ENCODE data around the gene NOXA1. TPM values are rescaled to one million over a fixed set of nuclear protein-coding genes. Genes with fewer than 3 reads are reported as not detected.
"Not testable (repeated sequence)": the region's sequence is repeated elsewhere in the genome, so short reads cannot be mapped to it uniquely, and the experiment has no call there.

The NOXA1 gene
- total RNA-seq, 3 donors from 2014 or later: 0.34 to 0.82 (median 0.46) TPM

DNA sequence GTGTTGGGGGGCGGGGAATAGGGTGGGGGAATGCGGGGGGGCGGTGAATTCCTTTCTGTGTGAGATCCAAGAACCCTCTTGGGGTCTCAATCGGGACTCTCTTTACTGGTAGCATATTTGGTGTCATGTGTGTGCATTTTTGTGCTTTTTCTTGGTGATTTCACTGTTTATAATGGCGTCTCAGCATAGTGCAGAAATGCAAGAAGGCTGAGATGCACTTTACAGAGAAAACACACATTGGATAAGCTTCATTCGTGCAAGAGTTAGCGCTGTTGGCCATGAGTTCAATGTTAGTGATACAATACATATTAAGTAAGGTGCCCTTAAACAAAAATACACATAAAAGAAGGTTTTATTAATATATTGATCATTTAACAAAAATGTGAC, 18.7 kb downstream of the NOXA1 start:
- Mint-ChIP-seq H3K4me1 (ENCODE audit: low read depth) (peaks cover 13% of the 10 kb centered on the region), H3K4me3 (peak overlapping the region; percentile 59), H3K27me3 (ENCODE audit: low read depth) (peaks cover 16% of the 10 kb centered on the region), H3K9me3 (no peaks in the 10 kb centered on the region), H3K36me3 (ENCODE audit: insufficient read depth) (no peaks in the 10 kb centered on the region)
- DNase-seq: no peak
- no peak for ATAC-seq

DNA sequence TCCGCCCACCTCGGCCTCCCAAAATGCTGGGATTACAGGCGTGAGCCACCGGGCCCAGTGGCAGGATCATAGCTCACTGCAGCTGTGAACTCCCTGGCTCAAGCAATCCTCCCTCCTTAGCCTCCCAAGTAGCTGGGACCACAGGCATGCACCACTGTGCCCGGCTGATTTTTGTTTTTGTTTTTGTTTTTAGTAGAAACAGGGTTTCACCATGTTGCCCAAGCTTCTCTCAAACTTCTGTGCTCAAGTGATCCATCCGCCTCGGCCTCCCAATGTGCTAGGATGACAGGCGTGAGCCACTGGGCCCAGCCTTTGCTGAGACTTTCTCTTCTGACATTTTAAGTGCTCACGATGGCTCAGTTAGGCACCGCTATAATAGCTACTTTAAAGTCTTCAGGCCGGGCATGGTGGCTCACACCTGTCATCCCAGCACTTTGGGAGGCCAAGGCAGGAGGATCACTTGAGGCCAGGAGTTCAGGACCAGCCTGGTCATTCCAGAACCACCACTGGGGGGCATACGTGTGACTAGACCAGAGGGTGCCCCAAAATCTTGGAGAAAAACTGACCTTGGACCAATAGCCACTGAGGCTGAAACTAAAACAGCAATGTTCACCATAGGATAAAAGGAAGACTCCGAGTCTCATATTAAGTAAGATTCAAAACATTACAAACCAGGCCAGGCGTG, 21.1 kb downstream of the NOXA1 start:
- Mint-ChIP-seq H3K4me3 (no peak overlapping the region), H3K9me3 (no peaks in the 10 kb centered on the region), H3K36me3 (ENCODE audit: insufficient read depth) (no peaks in the 10 kb centered on the region), H3K4me1 (ENCODE audit: low read depth) (peaks cover 15% of the 10 kb centered on the region), H3K27me3 (ENCODE audit: low read depth) (peaks cover 16% of the 10 kb centered on the region)
- ATAC-seq (no peak), DNase-seq (no peak)

DNA sequence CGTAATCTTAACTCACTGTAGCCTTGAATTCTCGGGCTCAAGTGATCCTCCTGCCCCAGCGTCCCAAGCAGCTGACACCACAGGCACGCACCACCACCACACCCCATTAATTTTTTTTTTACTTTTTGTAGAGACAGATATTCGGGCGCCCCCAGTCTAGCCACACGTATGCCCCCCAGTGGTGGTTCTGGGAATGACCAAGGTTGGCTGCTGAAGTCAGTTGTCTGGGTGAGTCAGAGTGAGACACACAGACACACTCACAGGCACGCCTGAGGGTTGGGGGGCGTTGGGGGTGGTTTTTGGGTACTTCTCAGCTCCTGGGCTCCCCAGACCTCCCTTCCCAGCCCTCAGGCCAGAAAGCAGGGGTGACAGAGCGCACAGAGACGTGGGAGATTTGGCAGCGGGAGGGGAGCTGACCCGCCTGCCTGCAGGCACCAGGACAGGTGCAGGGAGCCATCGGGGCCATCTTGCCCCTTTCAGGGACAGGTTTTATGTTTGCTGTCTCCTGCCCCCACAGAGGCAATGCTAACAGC, 22.1 kb downstream of the NOXA1 start:
- ATAC-seq (peak; percentile 86 to 87), DNase-seq (peak; percentile 88)
- peaks cover 3% of the 10 kb centered on the region for H3K36me3 Mint-ChIP-seq (ENCODE audit: insufficient read depth)
- peaks cover 12% of the 10 kb centered on the region for H3K27me3 Mint-ChIP-seq (ENCODE audit: low read depth)
- H3K4me1 Mint-ChIP-seq (ENCODE audit: low read depth): peaks cover 21% of the 10 kb centered on the region
- no peaks in the 10 kb centered on the region for H3K9me3 Mint-ChIP-seq
- H3K4me3 Mint-ChIP-seq: no peak overlapping the region

DNA sequence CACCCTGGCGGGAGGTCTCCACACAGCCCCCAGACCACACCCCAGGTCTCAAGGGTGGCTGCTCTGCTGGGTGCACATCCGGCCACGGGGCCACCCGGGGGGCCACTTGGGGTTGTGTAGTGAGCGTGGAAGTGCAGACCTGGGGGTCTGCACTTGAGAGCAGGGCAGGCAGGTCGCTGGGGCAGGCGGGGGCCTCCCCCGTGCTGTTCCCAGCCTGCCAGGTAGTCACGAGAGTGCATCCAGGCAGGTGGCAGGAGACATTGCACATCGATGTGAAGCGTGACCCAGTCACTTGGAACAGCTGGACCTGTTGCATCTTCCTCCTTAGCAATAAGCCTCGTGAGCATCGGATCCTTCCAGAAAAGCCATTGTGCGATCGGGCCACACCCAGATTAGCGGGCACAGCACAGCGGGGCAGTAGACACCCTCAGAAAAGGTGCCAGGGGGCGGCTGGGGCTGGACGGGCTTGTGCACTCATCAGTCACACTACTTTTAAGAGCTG, 22.8 kb downstream of the NOXA1 start:
- H3K4me3 Mint-ChIP-seq: no peak overlapping the region
- H3K27me3 Mint-ChIP-seq (ENCODE audit: low read depth): peaks cover 12% of the 10 kb centered on the region
- ATAC-seq: no peak
- no peaks in the 10 kb centered on the region for H3K9me3 Mint-ChIP-seq
- peaks cover 3% of the 10 kb centered on the region for H3K36me3 Mint-ChIP-seq (ENCODE audit: insufficient read depth)
- peaks cover 21% of the 10 kb centered on the region for H3K4me1 Mint-ChIP-seq (ENCODE audit: low read depth)
- DNase-seq: no peak

DNA sequence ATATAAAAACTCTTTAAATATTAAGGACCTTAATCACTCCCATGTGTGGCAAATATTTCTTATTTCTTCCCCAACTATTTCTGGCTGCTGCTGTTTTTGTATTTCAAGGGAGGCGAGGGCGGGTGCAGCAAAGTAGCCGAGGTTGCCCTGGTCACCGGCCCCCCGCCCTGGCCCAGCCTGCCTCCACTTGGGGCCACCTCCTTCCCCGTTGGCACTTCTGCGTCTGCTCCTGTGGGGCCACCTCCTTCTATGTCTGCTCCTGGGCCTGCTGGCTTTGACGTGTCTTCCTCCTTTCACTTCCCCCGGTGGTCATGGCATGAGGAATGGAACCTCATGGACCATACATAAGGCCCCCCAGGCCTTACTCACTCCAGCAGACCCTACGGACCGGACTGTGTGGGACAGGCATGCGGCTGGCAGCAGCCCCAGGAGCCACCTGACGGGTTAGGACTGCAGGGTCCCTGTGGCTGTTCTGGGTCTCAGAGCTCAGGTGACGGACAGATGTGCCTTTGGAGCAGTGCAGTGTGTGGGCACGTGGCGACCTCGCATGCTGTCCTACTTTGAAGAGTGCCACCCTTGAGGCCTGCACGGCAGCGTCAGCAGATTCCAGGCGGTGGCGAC, 23.8 kb downstream of the NOXA1 start:
- Mint-ChIP-seq H3K9me3 (no peaks in the 10 kb centered on the region), H3K36me3 (ENCODE audit: insufficient read depth) (peaks cover 3% of the 10 kb centered on the region), H3K4me1 (ENCODE audit: low read depth) (peaks cover 19% of the 10 kb centered on the region), H3K4me3 (no peak overlapping the region), H3K27me3 (ENCODE audit: low read depth) (peaks cover 10% of the 10 kb centered on the region)
- ATAC-seq: no peak
- DNase-seq: no peak

DNA sequence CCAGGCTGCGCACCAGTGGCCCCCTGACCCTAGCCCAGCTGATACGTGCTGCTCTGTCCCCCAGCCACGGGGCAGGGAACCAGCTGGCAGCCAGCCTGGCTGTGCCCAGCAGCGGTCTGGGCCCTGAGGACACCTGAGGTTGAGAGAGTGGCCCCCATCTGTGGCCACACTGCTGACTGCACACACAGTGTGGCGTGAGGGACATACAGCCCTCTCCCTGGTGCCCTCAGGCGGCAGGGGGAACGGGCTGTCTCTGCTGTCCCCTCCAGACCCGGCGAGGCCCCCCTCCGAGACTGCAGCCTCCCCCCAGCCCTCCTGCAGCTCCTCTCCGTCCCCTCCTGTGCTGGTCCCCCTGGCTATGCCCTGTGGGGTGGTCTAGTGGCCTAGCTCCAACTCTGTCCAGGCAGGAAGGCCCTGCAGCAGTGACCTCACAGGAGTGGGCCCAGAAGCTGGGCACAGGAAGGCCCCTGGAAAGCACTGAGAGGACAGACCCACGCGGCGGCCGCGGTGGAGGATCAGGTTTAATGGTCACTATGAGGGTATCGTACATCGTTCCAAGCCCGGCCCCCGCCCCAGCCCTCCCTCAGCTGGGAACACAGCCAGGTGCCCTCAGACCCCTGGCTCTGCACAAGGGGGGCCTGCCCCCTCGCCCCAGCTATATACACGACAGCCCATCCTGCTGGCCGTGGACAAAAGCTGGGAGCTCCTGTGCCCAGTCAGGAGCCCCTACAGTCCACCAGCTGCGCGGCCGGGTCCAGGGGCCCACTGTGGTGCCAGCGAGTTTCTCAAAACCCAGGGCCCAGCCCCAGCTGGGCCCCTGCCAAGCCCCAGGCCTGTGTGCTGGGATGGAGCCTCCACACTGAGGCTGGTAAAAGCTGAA, 24.8 kb downstream of the NOXA1 start:
- H3K9me3 Mint-ChIP-seq: no peaks in the 10 kb centered on the region
- ATAC-seq (no peak), DNase-seq (no peak)
- H3K4me1 Mint-ChIP-seq (ENCODE audit: low read depth): peaks cover 21% of the 10 kb centered on the region
- peaks cover 3% of the 10 kb centered on the region for H3K36me3 Mint-ChIP-seq (ENCODE audit: insufficient read depth)
- H3K4me3 Mint-ChIP-seq: no peak overlapping the region
- H3K27me3 Mint-ChIP-seq (ENCODE audit: low read depth): peaks cover 4% of the 10 kb centered on the region

DNA sequence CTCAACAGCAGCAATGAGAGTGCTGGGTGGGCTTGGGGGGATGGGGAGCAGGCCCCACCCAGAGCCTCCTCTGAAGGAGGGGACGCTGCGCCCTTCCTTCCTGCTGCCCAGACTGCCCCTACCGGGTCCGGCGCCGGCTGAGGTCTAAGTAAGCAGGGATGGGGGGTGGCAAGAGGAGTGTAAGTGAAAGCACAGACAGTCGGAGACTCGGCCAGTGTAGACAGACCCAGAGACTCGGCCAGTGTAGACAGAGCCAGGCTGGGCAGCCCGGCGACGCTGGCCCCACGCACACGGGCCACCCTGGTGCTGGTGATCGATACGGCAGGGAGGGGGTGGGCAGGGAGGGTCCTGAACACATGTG, 25.4 kb downstream of the NOXA1 start:
- DNase-seq (no peak), ATAC-seq (no peak)
- H3K4me1 Mint-ChIP-seq (ENCODE audit: low read depth): peaks cover 24% of the 10 kb centered on the region
- H3K36me3 Mint-ChIP-seq (ENCODE audit: insufficient read depth): peaks cover 3% of the 10 kb centered on the region
- H3K4me3 Mint-ChIP-seq: no peak overlapping the region
- peaks cover 2% of the 10 kb centered on the region for H3K27me3 Mint-ChIP-seq (ENCODE audit: low read depth)
- no peaks in the 10 kb centered on the region for H3K9me3 Mint-ChIP-seq

DNA sequence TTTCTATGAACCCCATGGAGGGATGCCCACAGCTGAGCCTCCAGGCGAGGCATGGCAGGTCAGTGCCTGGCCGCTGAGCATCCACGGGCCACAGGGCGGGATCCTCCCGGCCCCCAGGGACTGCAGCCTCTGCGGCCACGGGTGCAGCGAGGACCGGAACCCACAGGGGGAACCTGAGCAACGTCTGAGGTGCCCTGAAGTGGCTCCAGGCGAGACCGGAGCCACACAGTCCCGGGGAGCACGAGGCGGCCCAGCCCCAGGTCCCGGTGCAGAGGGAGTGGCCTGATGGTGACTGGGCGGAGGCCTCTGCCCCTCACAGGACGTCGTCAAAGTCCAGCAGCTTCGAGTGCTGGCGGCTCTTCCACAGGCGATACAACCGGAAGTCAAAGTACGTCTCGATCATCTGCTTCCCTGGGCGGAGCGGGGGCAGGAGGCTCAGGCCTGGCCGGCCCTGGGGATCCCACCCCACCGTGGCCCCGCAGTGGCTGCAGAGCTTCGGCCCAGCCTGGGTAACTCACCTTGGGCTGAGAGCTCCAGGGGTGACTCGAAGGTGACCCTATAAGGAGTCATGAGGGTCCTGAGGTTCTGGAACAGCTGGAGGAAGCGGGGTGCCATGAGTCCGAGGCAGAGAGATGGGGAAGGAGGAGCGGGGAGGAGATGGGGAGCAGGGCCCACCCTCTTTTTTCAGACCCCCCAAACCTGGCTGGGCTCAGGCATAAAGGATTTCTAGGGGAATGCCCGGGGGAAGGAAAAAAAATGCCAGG, 26.1 kb downstream of the NOXA1 start:
- Mint-ChIP-seq H3K36me3 (ENCODE audit: insufficient read depth) (peaks cover 3% of the 10 kb centered on the region), H3K27me3 (ENCODE audit: low read depth) (peaks cover 1% of the 10 kb centered on the region), H3K4me1 (ENCODE audit: low read depth) (peaks cover 27% of the 10 kb centered on the region), H3K4me3 (no peak overlapping the region), H3K9me3 (no peaks in the 10 kb centered on the region)
- ATAC-seq: no peak
- no peak for DNase-seq

DNA sequence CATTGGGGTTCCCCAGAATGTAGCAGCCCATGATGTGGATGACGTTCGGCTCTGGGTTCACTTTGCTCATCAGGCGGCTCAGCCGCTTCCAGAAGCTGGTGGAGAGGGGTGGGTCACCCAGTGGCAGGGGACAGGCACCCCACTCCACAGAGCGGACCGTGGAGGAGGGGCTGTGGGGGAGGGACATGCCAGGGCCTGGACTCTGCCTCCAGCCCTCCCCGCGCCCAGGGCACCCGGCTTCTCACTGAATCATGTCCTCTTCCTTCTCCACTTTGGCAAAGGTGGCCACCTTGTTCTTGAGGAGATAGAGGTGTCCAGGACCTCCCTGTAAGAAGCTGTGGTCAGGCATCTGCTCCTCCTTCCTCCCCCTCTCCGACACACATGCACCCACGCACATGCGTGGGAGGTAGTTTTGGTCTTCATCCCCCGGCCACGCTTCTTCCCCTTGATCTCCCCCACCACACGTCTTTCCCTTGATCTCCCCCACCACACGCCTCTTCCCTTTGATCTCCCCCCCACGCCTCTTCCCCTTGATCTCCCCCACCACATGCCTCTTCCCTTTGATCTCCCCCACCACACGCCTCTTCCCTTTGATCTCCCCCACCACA, 26.8 kb downstream of the NOXA1 start:
- no peak overlapping the region for H3K4me3 Mint-ChIP-seq
- DNase-seq: peak; percentile 64

DNA sequence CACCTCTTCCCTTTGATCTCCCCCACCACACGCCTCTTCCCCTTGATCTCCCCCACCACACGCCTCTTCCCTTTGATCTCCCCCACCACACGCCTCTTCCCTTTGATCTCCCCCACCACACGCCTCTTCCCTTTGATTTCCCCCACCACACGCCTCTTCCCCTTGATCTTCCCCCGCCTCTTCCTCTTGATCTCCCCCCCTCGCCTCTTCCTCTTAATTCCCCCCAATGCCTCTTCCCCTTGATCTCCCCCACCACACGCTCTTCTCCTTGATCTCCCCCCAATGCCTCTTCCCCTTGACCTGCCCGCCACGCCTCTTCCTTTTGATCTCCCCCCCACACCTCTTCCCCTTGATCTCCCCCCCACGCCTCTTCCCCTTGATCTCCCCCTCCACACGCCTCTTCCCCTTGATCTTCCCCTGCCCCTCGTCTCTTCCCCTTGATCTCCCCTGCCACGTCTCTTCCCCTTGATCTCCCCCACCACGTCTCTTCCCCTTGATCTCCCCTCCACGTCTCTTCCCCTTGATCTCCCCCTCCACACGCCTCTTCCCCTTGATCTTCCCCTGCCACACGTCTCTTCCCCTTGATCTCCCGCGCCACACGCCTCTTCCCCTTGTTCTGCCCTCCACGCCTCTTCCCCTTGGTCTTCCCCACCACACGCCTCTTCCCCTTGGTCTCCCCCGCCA, 27.5 kb downstream of the NOXA1 start:
- H3K4me1 Mint-ChIP-seq (ENCODE audit: low read depth): peaks cover 31% of the 10 kb centered on the region
- DNase-seq: peak; percentile 39
- H3K27me3 Mint-ChIP-seq (ENCODE audit: low read depth); H3K9me3 Mint-ChIP-seq; H3K36me3 Mint-ChIP-seq (ENCODE audit: insufficient read depth); H3K4me3 Mint-ChIP-seq; ATAC-seq: not testable (repeated sequence)

More for the DNA sequence above, 26.8 kb downstream of the NOXA1 start:
- Mint-ChIP-seq H3K36me3 (ENCODE audit: insufficient read depth) (peaks cover 3% of the 10 kb centered on the region), H3K4me1 (ENCODE audit: low read depth) (peaks cover 33% of the 10 kb centered on the region), H3K9me3 (no peaks in the 10 kb centered on the region), H3K27me3 (ENCODE audit: low read depth) (peaks cover 1% of the 10 kb centered on the region)
- no peak for ATAC-seq

DNA sequence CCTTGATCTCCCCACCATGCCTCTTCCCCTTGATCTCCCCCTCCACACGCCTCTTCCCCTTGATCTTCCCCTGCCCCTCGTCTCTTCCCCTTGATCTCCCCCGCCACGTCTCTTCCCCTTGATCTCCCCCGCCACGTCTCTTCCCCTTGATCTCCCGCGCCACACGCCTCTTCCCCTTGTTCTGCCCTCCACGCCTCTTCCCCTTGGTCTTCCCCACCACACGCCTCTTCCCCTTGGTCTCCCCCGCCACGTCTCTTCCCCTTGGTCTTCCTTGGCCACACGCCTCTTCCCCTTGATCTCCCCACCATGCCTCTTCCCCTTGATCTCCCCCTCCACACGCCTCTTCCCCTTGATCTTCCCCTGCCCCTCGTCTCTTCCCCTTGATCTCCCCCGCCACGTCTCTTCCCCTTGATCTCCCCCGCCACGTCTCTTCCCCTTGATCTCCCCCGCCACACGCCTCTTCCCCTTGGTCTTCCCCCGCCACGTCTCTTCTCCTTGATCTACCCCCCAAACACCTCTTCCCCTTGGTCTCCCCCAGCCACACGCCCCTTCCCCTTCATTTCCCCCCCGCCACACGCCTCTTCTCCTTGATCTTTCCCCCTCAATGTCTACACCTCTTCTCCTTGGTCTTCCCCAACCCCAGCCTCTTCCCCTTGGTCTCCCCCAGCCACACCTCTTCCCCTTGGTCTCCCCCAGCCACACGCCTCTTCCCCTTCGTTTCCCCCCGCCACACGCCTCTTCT, 28.2 kb downstream of the NOXA1 start:
- H3K27me3 Mint-ChIP-seq (ENCODE audit: low read depth); H3K4me3 Mint-ChIP-seq; H3K9me3 Mint-ChIP-seq; ATAC-seq; H3K36me3 Mint-ChIP-seq (ENCODE audit: insufficient read depth): not testable (repeated sequence)
- peaks cover 33% of the 10 kb centered on the region for H3K4me1 Mint-ChIP-seq (ENCODE audit: low read depth)
- peak; percentile 7 for DNase-seq

DNA sequence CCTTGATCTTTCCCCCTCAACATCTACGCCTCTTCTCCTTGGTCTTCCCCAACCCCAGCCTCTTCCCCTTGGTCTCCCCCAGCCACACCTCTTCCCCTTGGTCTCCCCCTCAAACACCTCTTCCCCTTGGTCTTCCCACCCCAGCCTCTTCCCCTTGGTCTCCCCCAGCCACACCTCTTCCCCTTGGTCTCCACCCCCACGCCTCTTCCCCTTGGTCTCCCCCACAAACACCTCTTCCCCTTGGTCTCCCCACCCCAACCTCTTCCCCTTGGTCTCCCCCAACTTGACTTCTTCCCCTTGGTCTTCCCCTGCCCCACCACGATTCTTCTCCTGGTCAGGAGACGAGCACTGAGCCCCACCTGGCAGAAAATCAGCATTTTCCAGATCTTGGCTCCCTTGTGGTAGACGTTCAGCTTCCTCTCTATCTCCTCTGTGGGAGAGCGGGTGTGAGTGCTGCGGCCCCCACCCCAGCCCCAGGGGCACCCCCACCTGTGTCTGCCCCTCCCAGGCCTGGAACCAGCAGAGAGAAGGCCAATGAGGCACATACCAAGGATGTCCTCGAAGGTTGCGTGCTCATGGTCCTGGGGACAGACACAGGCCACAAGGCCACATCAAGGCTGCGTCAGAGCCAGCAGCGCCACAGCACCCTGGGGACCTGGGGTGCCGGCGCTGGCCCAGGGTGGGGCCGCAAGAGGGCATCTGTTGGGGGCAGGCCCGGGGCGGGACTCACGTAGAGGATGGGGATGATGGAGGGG, 29.0 kb downstream of the NOXA1 start:
- DNase-seq (peak; percentile 3), ATAC-seq (no peak)
- Mint-ChIP-seq H3K9me3 (no peaks in the 10 kb centered on the region), H3K4me1 (ENCODE audit: low read depth) (peaks cover 40% of the 10 kb centered on the region), H3K36me3 (ENCODE audit: insufficient read depth) (peaks cover 6% of the 10 kb centered on the region), H3K4me3 (peak overlapping the region; percentile 29), H3K27me3 (ENCODE audit: low read depth) (no peaks in the 10 kb centered on the region)

Data from activated T-cell treated with anti-CD3 and anti-CD28 coated beads, Interleukin-2, amount 50 U/mL, for 4 hours (primary cell).